NT2/D1 (cell line): ENCODE results near the gene SLC44A5.

ENCODE experiments used
- DNase-seq: peaks from one replicate; pipeline ENCODE4 v3.0.0-alpha.2; 2011; ENCODE audit warnings: low read depth, low spot score
- H3K27me3 ChIP-seq: 2 replicates; pipeline ENCODE4 v1.6.0; 2011; ENCODE audit warnings: mild to moderate bottlenecking; ENCODE audit not compliant: insufficient read length, insufficient read depth
- H3K36me3 ChIP-seq: 2 replicates; pipeline ENCODE4 v1.6.1; 2011; ENCODE audit warnings: mild to moderate bottlenecking, low read length, mixed read lengths; ENCODE audit not compliant: insufficient read depth, insufficient read length
- H3K4me1 ChIP-seq: 2 replicates; pipeline ENCODE4 v1.5.1; 2011; ENCODE audit not compliant: insufficient read depth, insufficient read length
- H3K4me3 ChIP-seq: 2 replicates; pipeline ENCODE4 v1.5.1; 2011; ENCODE audit warnings: low read depth; ENCODE audit not compliant: insufficient read length
- H3K9ac ChIP-seq: 2 replicates; pipeline ENCODE4 v1.6.0; 2011; ENCODE audit warnings: low read depth; ENCODE audit not compliant: insufficient read length
- H3K9me3 ChIP-seq: 2 replicates; pipeline ENCODE4 v1.5.1; 2011; ENCODE audit warnings: mild to moderate bottlenecking, low read length; ENCODE audit not compliant: insufficient read depth
- SUZ12 ChIP-seq: IDR thresholded peaks from 2 replicates; pipeline ENCODE4 v1.6.1; 2011; ENCODE audit not compliant: insufficient read length, insufficient read depth; ENCODE audit errors: extremely low read depth
- YY1 ChIP-seq: IDR thresholded peaks from 2 replicates; pipeline ENCODE4 v1.6.1; 2011; ENCODE audit not compliant: insufficient read length, insufficient read depth
- ZNF274 ChIP-seq: IDR thresholded peaks from 2 replicates; pipeline ENCODE4 v1.6.1; 2011; ENCODE audit warnings: mild to moderate bottlenecking, low read depth, low read length

The SLC44A5 gene

DNA sequence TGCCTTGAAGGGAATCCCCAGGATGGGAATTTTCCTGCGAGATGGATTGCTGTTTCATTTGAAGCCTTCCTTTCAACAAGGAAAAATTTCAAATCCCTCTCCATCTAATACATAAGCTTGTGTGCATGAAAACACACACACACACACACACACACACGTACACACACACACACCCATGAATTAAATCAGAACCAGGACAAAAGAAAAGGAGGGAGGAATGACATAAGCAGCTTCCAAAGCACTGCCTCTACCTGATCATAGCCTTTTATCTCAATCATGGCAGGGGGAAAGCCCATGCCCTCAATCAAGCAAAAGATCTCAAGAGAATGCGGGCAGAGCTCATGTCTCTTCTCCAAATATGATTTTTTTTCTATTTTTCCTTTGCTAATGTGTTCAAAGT is 139.7 kb downstream of the SLC44A5 start:
- Histone ChIP-seq H3K9me3 (peaks cover 6% of the 10 kb centered on the region; the same call in 1 of the 2 replicates), H3K36me3 (no peaks in the 10 kb centered on the region), H3K9ac (no peak overlapping the region), H3K4me3 (no peak overlapping the region), H3K27me3 (no peaks in the 10 kb centered on the region), H3K4me1 (no peaks in the 10 kb centered on the region)
- no peak for DNase-seq
- no peak for TF ChIP-seq ZNF274

DNA sequence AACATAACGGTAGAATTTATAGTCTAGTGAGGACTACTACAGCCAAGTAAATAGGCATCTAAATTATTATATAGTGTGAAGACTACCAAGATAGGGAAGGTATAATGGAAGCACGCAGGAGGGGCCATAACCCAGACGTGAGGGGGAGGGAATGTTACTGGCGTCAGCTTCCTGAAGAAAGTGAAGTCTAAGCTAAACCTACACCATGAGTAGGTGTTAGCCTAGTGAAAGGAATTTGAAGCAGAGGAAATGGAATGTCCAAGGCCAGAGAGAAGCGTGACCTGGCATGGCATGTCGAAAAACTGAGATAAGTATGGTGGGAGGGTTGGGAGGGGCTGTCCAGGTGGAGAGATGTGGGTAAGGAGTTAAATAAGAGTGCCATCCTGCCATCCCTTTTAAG is 140.5 kb downstream of the SLC44A5 start:
- no peak for DNase-seq
- Histone ChIP-seq H3K36me3 (no peaks in the 10 kb centered on the region), H3K9ac (no peak overlapping the region), H3K9me3 (0 out of 2 replicates have a peak, but pooled peaks cover 2% of the 10 kb centered on the region), H3K4me1 (no peaks in the 10 kb centered on the region), H3K27me3 (no peaks in the 10 kb centered on the region), H3K4me3 (no peak overlapping the region)
- no peak for TF ChIP-seq ZNF274
- no peak for TF ChIP-seq SUZ12
- TF ChIP-seq YY1: no peak

DNA sequence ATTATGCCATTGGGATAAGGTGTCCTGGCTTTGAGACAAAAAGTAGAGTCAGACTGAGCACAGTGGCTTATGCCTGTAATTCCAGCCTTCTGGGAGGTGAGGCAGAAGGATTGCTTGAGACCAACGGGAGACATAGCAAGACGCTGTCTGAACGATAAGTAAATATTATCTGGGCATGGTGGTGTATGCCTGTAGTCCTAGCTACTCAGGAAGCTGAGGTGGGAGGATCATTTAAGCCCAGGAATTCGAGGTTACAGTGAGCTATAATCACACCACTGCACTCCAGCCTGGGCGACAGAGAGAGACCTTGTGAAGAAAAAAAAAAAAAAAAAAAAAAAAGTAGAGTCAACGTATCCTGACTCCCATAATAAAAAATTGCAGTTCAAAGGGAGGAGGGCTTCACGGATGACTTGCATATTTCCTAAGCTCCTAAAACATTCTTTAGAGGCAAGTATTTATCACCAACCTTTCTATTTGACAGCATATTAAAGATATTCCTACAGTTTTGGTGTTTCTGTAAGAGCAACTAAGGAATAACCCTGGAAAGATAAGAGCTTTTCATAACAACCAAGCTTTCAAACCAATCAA is 141.2 kb downstream of the SLC44A5 start:
- TF ChIP-seq ZNF274: no peak
- TF ChIP-seq YY1: no peak
- no peak for TF ChIP-seq SUZ12
- Histone ChIP-seq H3K36me3 (no peaks in the 10 kb centered on the region), H3K27me3 (no peaks in the 10 kb centered on the region), H3K4me3 (no peak overlapping the region), H3K9ac (no peak overlapping the region), H3K9me3 (no peaks in the 10 kb centered on the region), H3K4me1 (no peaks in the 10 kb centered on the region)
- no peak for DNase-seq

DNA sequence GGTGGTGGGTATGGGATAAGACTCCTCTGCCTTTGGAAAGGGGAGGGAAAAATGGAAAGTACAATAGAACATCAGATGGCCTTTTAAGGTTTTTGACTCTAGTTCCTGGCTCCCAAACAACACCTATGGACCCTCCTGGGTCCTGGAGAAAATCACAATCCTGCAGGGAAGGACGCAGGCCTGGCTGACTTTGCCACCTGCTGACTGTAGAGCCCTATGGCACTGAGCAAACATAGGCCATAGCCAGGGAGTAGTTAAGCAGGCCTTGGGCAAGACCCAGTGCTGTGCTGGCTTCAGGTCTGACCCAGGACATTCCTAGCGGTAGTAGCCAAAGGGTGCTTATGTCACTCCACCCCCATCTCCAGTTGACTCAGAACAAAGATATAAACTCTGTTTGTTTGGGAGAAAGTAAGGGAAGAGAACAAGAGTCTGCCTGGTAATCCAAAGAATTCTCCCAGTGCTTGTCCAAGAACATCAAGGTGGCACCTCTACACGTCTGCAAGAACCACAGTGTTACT is 149.0 kb downstream of the SLC44A5 start:
- H3K27me3 ChIP-seq: no peaks in the 10 kb centered on the region
- no peak overlapping the region for H3K9ac ChIP-seq
- no peaks in the 10 kb centered on the region for H3K4me1 ChIP-seq
- no peak overlapping the region for H3K4me3 ChIP-seq
- no peak for DNase-seq
- H3K36me3 ChIP-seq: no peaks in the 10 kb centered on the region
- no peaks in the 10 kb centered on the region for H3K9me3 ChIP-seq
- no peak for TF ChIP-seq YY1
- TF ChIP-seq ZNF274: no peak
- no peak for TF ChIP-seq SUZ12

- H3K27me3 ChIP-seq: no peaks in the 10 kb centered on the region
- no peaks in the 10 kb centered on the region for H3K4me1 ChIP-seq
- no peak for DNase-seq
- no peaks in the 10 kb centered on the region for H3K9me3 ChIP-seq
- H3K9ac ChIP-seq: no peak overlapping the region
- no peak overlapping the region for H3K4me3 ChIP-seq
- H3K36me3 ChIP-seq: no peaks in the 10 kb centered on the region
- TF ChIP-seq YY1: no peak
- TF ChIP-seq SUZ12: no peak
- no peak for TF ChIP-seq ZNF274
Measured at GRCh38 chr1:75449998-75450397, 160.9 kb downstream of the SLC44A5 start.

DNA sequence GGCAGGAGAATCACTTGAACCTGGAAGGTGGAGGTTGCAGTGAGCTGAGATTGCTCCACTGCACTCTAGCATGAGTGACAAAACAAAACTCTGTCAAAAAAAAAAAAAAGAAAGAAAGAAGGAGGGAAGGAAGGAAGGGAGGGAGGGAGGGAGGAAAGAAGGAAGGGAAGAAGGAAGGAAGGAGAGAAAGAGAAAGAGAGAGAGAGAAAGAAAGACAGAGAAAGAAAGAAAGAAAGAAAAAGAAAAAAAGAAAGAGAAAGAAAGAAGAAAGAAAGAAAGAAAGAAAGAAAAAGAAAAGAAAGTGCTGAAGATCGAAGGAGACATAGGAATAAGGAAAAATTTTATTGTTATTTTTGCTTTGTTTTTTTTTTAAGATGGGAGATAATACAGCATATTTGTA is 166.7 kb downstream of the SLC44A5 start:
- Histone ChIP-seq H3K4me3 (no peak overlapping the region), H3K36me3 (no peaks in the 10 kb centered on the region), H3K9ac (no peak overlapping the region), H3K4me1 (no peaks in the 10 kb centered on the region), H3K9me3 (no peaks in the 10 kb centered on the region), H3K27me3 (no peaks in the 10 kb centered on the region)
- no peak for TF ChIP-seq YY1
- TF ChIP-seq SUZ12: no peak
- DNase-seq: no peak

GRCh38 chr1:75440274-75440673 is 170.6 kb downstream of the SLC44A5 start:
- H3K4me3 ChIP-seq: no peak overlapping the region
- no peaks in the 10 kb centered on the region for H3K4me1 ChIP-seq
- H3K9me3 ChIP-seq: no peaks in the 10 kb centered on the region
- H3K27me3 ChIP-seq: no peaks in the 10 kb centered on the region
- DNase-seq: no peak
- H3K36me3 ChIP-seq: no peaks in the 10 kb centered on the region
- no peak for TF ChIP-seq ZNF274
- TF ChIP-seq YY1: no peak
- no peak for TF ChIP-seq SUZ12
- no peak overlapping the region for H3K9ac ChIP-seq
